GM19372 (cell line): ENCODE measurements around the gene RYR3.

Experiments used
- ATAC-seq: cut with Tn5 transposase; IDR thresholded peaks from one replicate; pipeline ENCODE4 v1.9.1; 2021; ENCODE audit warnings: mild to moderate bottlenecking, low read depth, moderate library complexity; ENCODE audit not compliant: unreplicated experiment

Gene RYR3

GRCh38 chr15:33310481-33311311 lies at the start of gene RYR3:
TSS of gene RYR3 (plus strand) at chr15:33310967. CDS start at chr15:33311046, 79 bp downstream.
- no peak for ATAC-seq

GRCh38 chr15:33262306-33262705 lies 48.5 kb upstream of the RYR3 start:
- ATAC-seq, result no peak

GRCh38 chr15:33277689-33278088 lies 33.1 kb upstream of the RYR3 start:
- ATAC-seq, result no peak

- no peak for ATAC-seq
Observed at GRCh38 chr15:33278816-33279612, 31.8 kb upstream of the RYR3 start.

- no peak for ATAC-seq
Observed at GRCh38 chr15:33279613-33280205, 31.1 kb upstream of the RYR3 start.

GRCh38 chr15:33282226-33283020 lies 28.3 kb upstream of the RYR3 start:
- ATAC-seq, result no peak

- ATAC-seq, result no peak
Observed at GRCh38 chr15:33283576-33283975, 27.2 kb upstream of the RYR3 start.

- no peak for ATAC-seq
Observed at GRCh38 chr15:33284336-33284735, 26.4 kb upstream of the RYR3 start.

GRCh38 chr15:33292717-33293307 lies 18.0 kb upstream of the RYR3 start:
- ATAC-seq, result no peak

- ATAC-seq, result no peak
Observed at GRCh38 chr15:33293713-33294334, 16.9 kb upstream of the RYR3 start.

GRCh38 chr15:33296050-33296449 lies 14.7 kb upstream of the RYR3 start:
- ATAC-seq, result no peak

- ATAC-seq, result no peak
Observed at GRCh38 chr15:33296856-33297255, 13.9 kb upstream of the RYR3 start.

- ATAC-seq, result no peak
Observed at GRCh38 chr15:33298631-33299030, 12.1 kb upstream of the RYR3 start.

- ATAC-seq, result no peak
Observed at GRCh38 chr15:33304924-33305323, 5.8 kb upstream of the RYR3 start.

GRCh38 chr15:33309602-33310276 lies 1.0 kb upstream of the RYR3 start:
- no peak for ATAC-seq

GRCh38 chr15:33311312-33311971 lies 675 bp downstream of the RYR3 start:
- ATAC-seq, result no peak

GRCh38 chr15:33313491-33313890 lies 2.7 kb downstream of the RYR3 start:
- ATAC-seq, result no peak

- ATAC-seq, result no peak
Observed at GRCh38 chr15:33314069-33314468, 3.3 kb downstream of the RYR3 start.

GRCh38 chr15:33315044-33315443 lies 4.3 kb downstream of the RYR3 start:
- no peak for ATAC-seq
